Gastrocnemius medialis (tissue), 4 donors: Measurements from ENCODE around the gene KCNV2. TPM values are rescaled to one million over a fixed set of nuclear protein-coding genes. Genes with fewer than 3 reads are reported as not detected.
"Not testable (repeated sequence)": the region's sequence is repeated elsewhere in the genome, so short reads cannot be mapped to it uniquely, and the experiment has no call there.

ENCODE experiments used
- ATAC-seq, 2 donors: fragments of 150-250 bp; one replicate each; pipeline ENCODE4 v1.9.1; 2016
- DNase-seq, 2 donors: peaks; one replicate each; pipeline ENCODE4 v3.0.0-alpha.2; 2019
- H3K27ac ChIP-seq, 4 donors: fragments of 200-600 bp; sonication (generic); 1 replicate in 1 of 4; 2 replicates in 3 of 4; pipeline ENCODE4 v1.5.1; 2016 to 2018; ENCODE audit warnings: mild to moderate bottlenecking in 2 of 4, moderate library complexity in 1 of 4
- H3K27me3 ChIP-seq, 3 donors: fragments of 200-600 bp; sonication (generic) in 2 of 3; 1 replicate in 1 of 3; 2 replicates in 2 of 3; pipeline versions ENCODE4 v1.5.1 to v1.6.0; 2016 to 2019; ENCODE audit warnings: mild to moderate bottlenecking in 1 of 3, moderate library complexity in 1 of 3
- H3K36me3 ChIP-seq, 2 donors: fragments of 200-600 bp; sonication (generic) in 1 of 2; one replicate each; pipeline ENCODE4 v1.5.1; 2017 to 2018
- H3K4me1 ChIP-seq, 2 donors: fragments of 200-600 bp; sonication (generic) in 1 of 2; one replicate each; pipeline ENCODE4 v1.5.1; 2016 to 2017; ENCODE audit warnings: mild to moderate bottlenecking in 2 of 2
- H3K4me3 ChIP-seq, 4 donors: fragments of 200-600 bp; sonication (generic) in 3 of 4; 1 replicate in 1 of 4; 2 replicates in 3 of 4; pipeline ENCODE4 v1.5.1; 2016 to 2019; ENCODE audit warnings: mild to moderate bottlenecking in 2 of 4
- H3K9me3 ChIP-seq, 3 donors: fragments of 200-600 bp; sonication (generic) in 2 of 3; 1 replicate in 1 of 3; 2 replicates in 2 of 3; pipeline ENCODE4 v1.5.1; 2016 to 2019
- CTCF ChIP-seq, 5 experiments: fragments of 450-650 bp in 3 of 5; fragments of 200-600 bp in 2 of 5; sonication (generic) in 2 of 5; IDR thresholded peaks in 4 of 5; conservative IDR thresholded peaks in 1 of 5; 1 replicate in 4 of 5; 2 replicates in 1 of 5; pipeline ENCODE4 v1.5.1; 2016 to 2019; ENCODE audit warnings: antibody characterized with exemption in 5 of 5, mild to moderate bottlenecking in 3 of 5, moderate library complexity in 3 of 5
- POLR2A ChIP-seq, 2 donors: fragments of 450-650 bp; IDR thresholded peaks; one replicate each; pipeline ENCODE4 v1.6.1; 2017; ENCODE audit warnings: antibody characterized with exemption in 2 of 2, mild to moderate bottlenecking in 2 of 2, moderate library complexity in 2 of 2
- in situ Hi-C, 4 donors: fragments of 200-750 bp; cut with MboI; loops; one replicate each; pipeline versions ENCODE4 v1.15.0 to v1.8.0; 2017; ENCODE audit warnings: low sequenced_read_pairs in 4 of 4
- intact Hi-C: fragments of 100-400 bp; cut with DNase I; formaldehyde crosslinking; loops from one replicate; pipeline ENCODE4 v1.15.1; 2023; ENCODE audit warnings: low total_unique reads
- total RNA-seq, 4 donors: library from RNA; depleted of rRNA; stranded (reverse); fragments of >200 nt; gene quantifications; one replicate each; pipeline versions ENCODE4 v1.1.0 to v1.2.3, GENCODE V29; 2016

KCNV2 gene
- total RNA-seq, 4 donors from 2014 or later: not detected

- in situ Hi-C loops: no loop called here
- Histone ChIP-seq H3K27ac (no peak overlapping the region), H3K4me1 (no peaks in the 10 kb centered on the region), H3K4me3 (no peak overlapping the region), H3K9me3 (no peaks in the 10 kb centered on the region), H3K27me3 (no peaks in the 10 kb centered on the region), H3K36me3 (no peaks in the 10 kb centered on the region)
- ATAC-seq (no peak), DNase-seq (no peak)
- TF ChIP-seq POLR2A (IDR thresholded peaks at IDR 0.05): no peak
- TF ChIP-seq CTCF (IDR thresholded peaks at IDR 0.05 in 4 of 5, conservative IDR thresholded peaks at IDR 0.05 in 1 of 5): no peak
- intact Hi-C loops: no loop called here
Measured at GRCh38 chr9:2697492-2697891, 19.8 kb upstream of the KCNV2 start.

- in situ Hi-C loops (no loop called here), intact Hi-C loops (no loop called here)
Measured at GRCh38 chr9:2700398-2700797, 16.9 kb upstream of the KCNV2 start.

GRCh38 chr9:2700909-2701550, 16.3 kb upstream of the KCNV2 start:
- H3K4me1 ChIP-seq: no peaks in the 10 kb centered on the region
- H3K4me3 ChIP-seq: no peak overlapping the region
- no peaks in the 10 kb centered on the region for H3K27me3 ChIP-seq
- TF ChIP-seq POLR2A (IDR thresholded peaks at IDR 0.05): no peak
- TF ChIP-seq CTCF (IDR thresholded peaks at IDR 0.05 in 4 of 5, conservative IDR thresholded peaks at IDR 0.05 in 1 of 5): no peak
- in situ Hi-C loops (no loop called here), intact Hi-C loops (no loop called here)
- no peaks in the 10 kb centered on the region for H3K36me3 ChIP-seq
- DNase-seq (no peak), ATAC-seq (no peak)
- H3K27ac ChIP-seq: no peak overlapping the region
- no peaks in the 10 kb centered on the region for H3K9me3 ChIP-seq

More at GRCh38 chr9:2700398-2700797, 16.9 kb upstream of the KCNV2 start:
- Histone ChIP-seq H3K36me3 (no peaks in the 10 kb centered on the region), H3K9me3 (no peaks in the 10 kb centered on the region), H3K4me3 (no peak overlapping the region), H3K4me1 (no peaks in the 10 kb centered on the region), H3K27me3 (no peaks in the 10 kb centered on the region), H3K27ac (no peak overlapping the region)
- DNase-seq (no peak), ATAC-seq (no peak)
- TF ChIP-seq CTCF (IDR thresholded peaks at IDR 0.05 in 4 of 5, conservative IDR thresholded peaks at IDR 0.05 in 1 of 5): no peak

- Histone ChIP-seq H3K36me3 (no peaks in the 10 kb centered on the region), H3K27ac (no peak overlapping the region), H3K4me1 (no peaks in the 10 kb centered on the region), H3K4me3 (no peak overlapping the region), H3K9me3 (no peaks in the 10 kb centered on the region), H3K27me3 (no peaks in the 10 kb centered on the region)
- TF ChIP-seq POLR2A (IDR thresholded peaks at IDR 0.05): no peak
- no peak for TF ChIP-seq CTCF (IDR thresholded peaks at IDR 0.05 in 4 of 5, conservative IDR thresholded peaks at IDR 0.05 in 1 of 5)
- in situ Hi-C loops (no loop called here), intact Hi-C loops (no loop called here)
- no peak for DNase-seq
- no peak for ATAC-seq
Measured at GRCh38 chr9:2704504-2704903, 12.8 kb upstream of the KCNV2 start.

- H3K4me3 ChIP-seq, ATAC-seq, intact Hi-C loops, H3K27me3 ChIP-seq, DNase-seq, H3K4me1 ChIP-seq, H3K9me3 ChIP-seq, in situ Hi-C loops, H3K27ac ChIP-seq, H3K36me3 ChIP-seq: not testable (repeated sequence)
Measured at GRCh38 chr9:2707256-2707655, 10.1 kb upstream of the KCNV2 start.
